Mammary epithelial cell (primary cell): ENCODE results near the gene DNAJC16.

Source experiments
- CTCF ChIP-seq, 2 donors: IDR thresholded peaks in 1 of 2; conservative IDR thresholded peaks in 1 of 2; 2 replicates each; pipeline ENCODE4 v1.5.1; 2011 to 2012; ENCODE audit warnings: inconsistent platforms in 2 of 2, low read length in 2 of 2, mild to moderate bottlenecking in 2 of 2, control low read depth in 1 of 2, low read depth in 1 of 2; ENCODE audit not compliant: insufficient read depth in 1 of 2; ENCODE audit errors: extremely low read depth in 1 of 2
- EZH2 ChIP-seq: IDR thresholded peaks from 2 replicates; pipeline ENCODE4 v1.6.1; 2012; ENCODE audit warnings: low read length, inconsistent platforms, borderline replicate concordance

DNA sequence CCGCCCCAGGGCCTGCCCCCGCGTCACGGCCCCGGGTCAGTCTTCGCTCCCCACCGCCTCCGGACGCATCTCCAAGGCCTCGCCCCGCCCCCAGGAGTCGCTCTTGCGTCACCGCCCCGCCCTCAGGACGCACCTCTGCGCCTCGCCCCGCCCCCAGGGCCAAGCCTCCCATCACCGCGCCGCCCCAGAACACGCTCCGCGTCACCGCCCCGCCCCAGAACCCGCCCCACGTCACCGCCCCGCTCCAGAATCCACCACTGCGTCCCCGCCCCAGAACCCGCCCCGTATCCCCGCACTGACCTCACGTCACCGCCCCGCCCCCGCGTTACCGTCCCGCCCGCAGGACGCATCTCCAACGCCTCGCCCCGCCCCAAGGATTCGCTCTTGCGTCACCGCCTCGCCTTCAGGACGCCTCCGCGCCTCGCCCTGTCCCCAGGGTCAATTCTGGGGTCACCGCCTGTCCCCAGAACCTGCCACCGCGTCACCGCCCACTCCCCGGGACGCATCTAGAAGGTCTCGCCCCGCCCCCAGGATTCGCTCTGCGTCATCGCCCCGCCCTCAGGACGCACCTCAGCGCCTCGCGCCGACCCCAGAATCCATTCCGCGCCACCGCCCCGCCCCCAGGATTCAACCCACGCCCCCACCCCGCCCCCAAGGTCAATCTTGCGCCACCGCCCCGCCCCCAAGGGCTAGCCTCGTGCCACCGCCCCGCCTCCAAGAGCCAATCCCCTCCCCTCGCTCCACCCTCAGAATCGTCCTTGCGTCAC lies 2.2 kb upstream of the DNAJC16 start:
- no peak for TF ChIP-seq CTCF (conservative IDR thresholded peaks at IDR 0.05 in 1 of 2, IDR thresholded peaks at IDR 0.05 in 1 of 2; ENCODE audit: extremely low read depth in 1 of 2, insufficient read depth in 1 of 2, low read depth in 1 of 2, low read length in 2 of 2)
- TF ChIP-seq EZH2, result no peak
